ENCODE measurements around the gene ZSWIM3.

Gene ZSWIM3

DNA sequence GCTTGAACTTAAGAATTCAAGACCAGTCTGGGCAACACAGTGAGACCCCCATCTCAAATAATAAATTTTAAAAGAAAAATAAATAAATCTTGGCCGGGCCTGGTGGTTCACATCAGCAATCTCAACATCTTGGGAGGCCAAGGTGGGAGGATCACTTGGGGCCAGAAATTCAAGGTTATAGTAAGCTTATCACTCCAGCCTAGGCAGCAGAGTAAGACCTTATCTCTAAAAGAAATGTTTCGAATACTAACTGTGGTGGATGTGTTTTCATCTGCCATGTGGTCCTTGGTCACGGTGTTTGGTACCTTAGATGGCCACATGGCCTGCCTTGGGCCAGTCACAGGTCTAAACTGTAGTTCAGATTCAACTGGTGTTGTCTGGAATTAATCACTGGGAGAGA lies 39.2 kb upstream of the ZSWIM3 start:
- no peak for TF ChIP-seq ZFP30 (CRISPR knock-in tag; IDR thresholded peaks at IDR 0.05)
- no peak for TF ChIP-seq OSR1 (CRISPR knock-in tag; IDR thresholded peaks at IDR 0.05)
- TF ChIP-seq, protein P1, sequence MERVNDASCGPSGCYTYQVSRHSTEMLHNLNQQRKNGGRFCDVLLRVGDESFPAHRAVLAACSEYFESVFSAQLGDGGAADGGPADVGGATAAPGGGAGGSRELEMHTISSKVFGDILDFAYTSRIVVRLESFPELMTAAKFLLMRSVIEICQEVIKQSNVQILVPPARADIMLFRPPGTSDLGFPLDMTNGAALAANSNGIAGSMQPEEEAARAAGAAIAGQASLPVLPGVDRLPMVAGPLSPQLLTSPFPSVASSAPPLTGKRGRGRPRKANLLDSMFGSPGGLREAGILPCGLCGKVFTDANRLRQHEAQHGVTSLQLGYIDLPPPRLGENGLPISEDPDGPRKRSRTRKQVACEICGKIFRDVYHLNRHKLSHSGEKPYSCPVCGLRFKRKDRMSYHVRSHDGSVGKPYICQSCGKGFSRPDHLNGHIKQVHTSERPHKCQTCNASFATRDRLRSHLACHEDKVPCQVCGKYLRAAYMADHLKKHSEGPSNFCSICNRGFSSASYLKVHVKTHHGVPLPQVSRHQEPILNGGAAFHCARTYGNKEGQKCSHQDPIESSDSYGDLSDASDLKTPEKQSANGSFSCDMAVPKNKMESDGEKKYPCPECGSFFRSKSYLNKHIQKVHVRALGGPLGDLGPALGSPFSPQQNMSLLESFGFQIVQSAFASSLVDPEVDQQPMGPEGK (CRISPR knock-in tag; IDR thresholded peaks at IDR 0.05; ENCODE audit: borderline replicate concordance) = no peak
- TF ChIP-seq GLIS3 (CRISPR knock-in tag; IDR thresholded peaks at IDR 0.05) = no peak
- TF ChIP-seq, protein P2, sequence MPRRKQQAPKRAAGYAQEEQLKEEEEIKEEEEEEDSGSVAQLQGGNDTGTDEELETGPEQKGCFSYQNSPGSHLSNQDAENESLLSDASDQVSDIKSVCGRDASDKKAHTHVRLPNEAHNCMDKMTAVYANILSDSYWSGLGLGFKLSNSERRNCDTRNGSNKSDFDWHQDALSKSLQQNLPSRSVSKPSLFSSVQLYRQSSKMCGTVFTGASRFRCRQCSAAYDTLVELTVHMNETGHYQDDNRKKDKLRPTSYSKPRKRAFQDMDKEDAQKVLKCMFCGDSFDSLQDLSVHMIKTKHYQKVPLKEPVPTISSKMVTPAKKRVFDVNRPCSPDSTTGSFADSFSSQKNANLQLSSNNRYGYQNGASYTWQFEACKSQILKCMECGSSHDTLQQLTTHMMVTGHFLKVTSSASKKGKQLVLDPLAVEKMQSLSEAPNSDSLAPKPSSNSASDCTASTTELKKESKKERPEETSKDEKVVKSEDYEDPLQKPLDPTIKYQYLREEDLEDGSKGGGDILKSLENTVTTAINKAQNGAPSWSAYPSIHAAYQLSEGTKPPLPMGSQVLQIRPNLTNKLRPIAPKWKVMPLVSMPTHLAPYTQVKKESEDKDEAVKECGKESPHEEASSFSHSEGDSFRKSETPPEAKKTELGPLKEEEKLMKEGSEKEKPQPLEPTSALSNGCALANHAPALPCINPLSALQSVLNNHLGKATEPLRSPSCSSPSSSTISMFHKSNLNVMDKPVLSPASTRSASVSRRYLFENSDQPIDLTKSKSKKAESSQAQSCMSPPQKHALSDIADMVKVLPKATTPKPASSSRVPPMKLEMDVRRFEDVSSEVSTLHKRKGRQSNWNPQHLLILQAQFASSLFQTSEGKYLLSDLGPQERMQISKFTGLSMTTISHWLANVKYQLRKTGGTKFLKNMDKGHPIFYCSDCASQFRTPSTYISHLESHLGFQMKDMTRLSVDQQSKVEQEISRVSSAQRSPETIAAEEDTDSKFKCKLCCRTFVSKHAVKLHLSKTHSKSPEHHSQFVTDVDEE (CRISPR knock-in tag; IDR thresholded peaks at IDR 0.05) = no peak
- TF ChIP-seq ZC3H10 (CRISPR knock-in tag; IDR thresholded peaks at IDR 0.05) = no peak
- no peak for TF ChIP-seq PPARA (CRISPR knock-in tag; IDR thresholded peaks at IDR 0.05; ENCODE audit: borderline replicate concordance)
- TF ChIP-seq ZNF70 (CRISPR knock-in tag; IDR thresholded peaks at IDR 0.05) = no peak
- no peak for TF ChIP-seq RARB (CRISPR knock-in tag; IDR thresholded peaks at IDR 0.05)
- no peak for TF ChIP-seq CSDC2 (CRISPR knock-in tag; IDR thresholded peaks at IDR 0.05)
- TF ChIP-seq, protein P3, sequence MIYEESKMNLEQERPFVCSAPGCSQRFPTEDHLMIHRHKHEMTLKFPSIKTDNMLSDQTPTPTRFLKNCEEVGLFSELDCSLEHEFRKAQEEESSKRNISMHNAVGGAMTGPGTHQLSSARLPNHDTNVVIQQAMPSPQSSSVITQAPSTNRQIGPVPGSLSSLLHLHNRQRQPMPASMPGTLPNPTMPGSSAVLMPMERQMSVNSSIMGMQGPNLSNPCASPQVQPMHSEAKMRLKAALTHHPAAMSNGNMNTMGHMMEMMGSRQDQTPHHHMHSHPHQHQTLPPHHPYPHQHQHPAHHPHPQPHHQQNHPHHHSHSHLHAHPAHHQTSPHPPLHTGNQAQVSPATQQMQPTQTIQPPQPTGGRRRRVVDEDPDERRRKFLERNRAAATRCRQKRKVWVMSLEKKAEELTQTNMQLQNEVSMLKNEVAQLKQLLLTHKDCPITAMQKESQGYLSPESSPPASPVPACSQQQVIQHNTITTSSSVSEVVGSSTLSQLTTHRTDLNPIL (CRISPR knock-in tag; IDR thresholded peaks at IDR 0.05; ENCODE audit: low read depth) = no peak
- no peak for TF ChIP-seq SNAI2 (CRISPR knock-in tag; IDR thresholded peaks at IDR 0.05)
- TF ChIP-seq, protein P4, sequence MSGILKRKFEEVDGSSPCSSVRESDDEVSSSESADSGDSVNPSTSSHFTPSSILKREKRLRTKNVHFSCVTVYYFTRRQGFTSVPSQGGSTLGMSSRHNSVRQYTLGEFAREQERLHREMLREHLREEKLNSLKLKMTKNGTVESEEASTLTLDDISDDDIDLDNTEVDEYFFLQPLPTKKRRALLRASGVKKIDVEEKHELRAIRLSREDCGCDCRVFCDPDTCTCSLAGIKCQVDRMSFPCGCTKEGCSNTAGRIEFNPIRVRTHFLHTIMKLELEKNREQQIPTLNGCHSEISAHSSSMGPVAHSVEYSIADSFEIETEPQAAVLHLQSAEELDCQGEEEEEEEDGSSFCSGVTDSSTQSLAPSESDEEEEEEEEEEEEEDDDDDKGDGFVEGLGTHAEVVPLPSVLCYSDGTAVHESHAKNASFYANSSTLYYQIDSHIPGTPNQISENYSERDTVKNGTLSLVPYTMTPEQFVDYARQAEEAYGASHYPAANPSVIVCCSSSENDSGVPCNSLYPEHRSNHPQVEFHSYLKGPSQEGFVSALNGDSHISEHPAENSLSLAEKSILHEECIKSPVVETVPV (CRISPR knock-in tag; IDR thresholded peaks at IDR 0.05) = no peak
- TF ChIP-seq BACH2 (CRISPR knock-in tag; IDR thresholded peaks at IDR 0.05; ENCODE audit: borderline replicate concordance) = no peak
- TF ChIP-seq ZFP3 (CRISPR knock-in tag; IDR thresholded peaks at IDR 0.05) = no peak
- TF ChIP-seq, protein P5, sequence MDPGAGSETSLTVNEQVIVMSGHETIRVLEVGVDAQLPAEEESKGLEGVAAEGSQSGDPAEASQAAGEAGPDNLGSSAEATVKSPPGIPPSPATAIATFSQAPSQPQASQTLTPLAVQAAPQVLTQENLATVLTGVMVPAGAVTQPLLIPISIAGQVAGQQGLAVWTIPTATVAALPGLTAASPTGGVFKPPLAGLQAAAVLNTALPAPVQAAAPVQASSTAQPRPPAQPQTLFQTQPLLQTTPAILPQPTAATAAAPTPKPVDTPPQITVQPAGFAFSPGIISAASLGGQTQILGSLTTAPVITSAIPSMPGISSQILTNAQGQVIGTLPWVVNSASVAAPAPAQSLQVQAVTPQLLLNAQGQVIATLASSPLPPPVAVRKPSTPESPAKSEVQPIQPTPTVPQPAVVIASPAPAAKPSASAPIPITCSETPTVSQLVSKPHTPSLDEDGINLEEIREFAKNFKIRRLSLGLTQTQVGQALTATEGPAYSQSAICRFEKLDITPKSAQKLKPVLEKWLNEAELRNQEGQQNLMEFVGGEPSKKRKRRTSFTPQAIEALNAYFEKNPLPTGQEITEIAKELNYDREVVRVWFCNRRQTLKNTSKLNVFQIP (CRISPR knock-in tag; IDR thresholded peaks at IDR 0.05; ENCODE audit: borderline replicate concordance, low read depth) = no peak
- ATAC-seq = no peak

DNA sequence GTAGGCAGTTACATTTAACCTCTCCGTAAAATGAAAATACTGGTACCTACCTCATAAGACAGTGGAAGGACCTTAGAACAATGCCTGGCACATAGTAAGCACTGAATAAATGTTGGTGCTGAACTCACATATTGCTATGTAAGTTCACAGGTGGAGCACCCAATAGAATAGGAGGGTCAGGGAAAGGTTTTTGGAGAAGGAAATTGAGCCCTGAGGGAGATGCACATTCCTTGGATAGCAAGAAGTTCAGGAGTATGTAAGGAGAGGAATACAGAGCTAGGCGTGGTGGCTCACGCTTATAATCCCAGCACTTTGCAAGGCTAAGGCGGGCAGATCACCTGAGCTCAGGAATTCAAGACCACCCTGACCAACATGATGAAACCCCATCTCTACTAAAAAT lies 37.9 kb upstream of the ZSWIM3 start:
- no peak for ATAC-seq
- TF ChIP-seq CSDC2 (CRISPR knock-in tag; IDR thresholded peaks at IDR 0.05) (no peak), PPARA (CRISPR knock-in tag; IDR thresholded peaks at IDR 0.05; ENCODE audit: borderline replicate concordance) (no peak), GLIS3 (CRISPR knock-in tag; IDR thresholded peaks at IDR 0.05) (no peak), ZFP30 (CRISPR knock-in tag; IDR thresholded peaks at IDR 0.05) (no peak), SNAI2 (CRISPR knock-in tag; IDR thresholded peaks at IDR 0.05) (no peak), TOX (CRISPR knock-in tag; IDR thresholded peaks at IDR 0.05; ENCODE audit: borderline replicate concordance) (no peak), ESRRG (CRISPR knock-in tag; IDR thresholded peaks at IDR 0.05) (no peak)
- TF ChIP-seq, protein P2 (CRISPR knock-in tag; IDR thresholded peaks at IDR 0.05) = no peak
- TF ChIP-seq, protein P1 (CRISPR knock-in tag; IDR thresholded peaks at IDR 0.05; ENCODE audit: borderline replicate concordance) = no peak
